Ishikawa (cell line): ENCODE results near the gene KIF26B.

ENCODE experiments used
- CEBPB ChIP-seq: IDR thresholded peaks from 2 replicates; pipeline ENCODE4 v1.6.1; 2012
- EP300 ChIP-seq: IDR thresholded peaks from 2 replicates; pipeline ENCODE4 v1.6.1; 2012; ENCODE audit warnings: borderline replicate concordance
- FOXM1 ChIP-seq: IDR thresholded peaks from 2 replicates; pipeline ENCODE4 v1.6.1; 2012; ENCODE audit warnings: low read depth, borderline replicate concordance
- MAX ChIP-seq: IDR thresholded peaks from 2 replicates; pipeline ENCODE4 v1.6.1; 2012
- REST ChIP-seq: IDR thresholded peaks from 2 replicates; pipeline ENCODE4 v1.6.1; 2012; ENCODE audit warnings: low read depth, mild to moderate bottlenecking
- TAF1 ChIP-seq: IDR thresholded peaks from 2 replicates; pipeline ENCODE4 v1.6.1; 2012; ENCODE audit warnings: low read depth, mild to moderate bottlenecking

GRCh38 chr1:245411245-245412036, 256.7 kb downstream of the KIF26B start:
- no peak for TF ChIP-seq FOXM1
- no peak for TF ChIP-seq REST
- no peak for TF ChIP-seq MAX
- no peak for TF ChIP-seq EP300
- TF ChIP-seq TAF1, result no peak
- TF ChIP-seq CEBPB, result no peak
